AG04450 (cell line): ENCODE results near the gene BARX2. TPM values are rescaled to one million over a fixed set of nuclear protein-coding genes. Genes with fewer than 3 reads are reported as not detected.

ENCODE experiments used
- CTCF ChIA-PET: fragments of 300-600, 350-600 bp; formaldehyde crosslinking; extraction: SDS; loops from one replicate; lab custom pipeline; 2022; ENCODE audit warnings: antibody characterized with exemption, inconsistent platforms; lab: Charles Lee
- POLR2A ChIA-PET: fragments of 350-600 bp; formaldehyde crosslinking; extraction: SDS; loops from one replicate; lab custom pipeline; 2021; ENCODE audit warnings: antibody characterized with exemption, inconsistent platforms; lab: Yijun Ruan, JAX
- DNase-seq: peaks from one replicate; pipeline ENCODE4 v3.0.0-alpha.2; 2011; ENCODE audit warnings: low read depth, low spot score
- H3K27ac ChIP-seq: one replicate; pipeline ENCODE4 v1.5.1; 2012; ENCODE audit warnings: low read depth, low read length, control low read depth
- H3K27me3 ChIP-seq: one replicate; pipeline ENCODE4 v1.6.0; 2012; ENCODE audit warnings: low read length; ENCODE audit not compliant: control insufficient read depth, insufficient read depth
- H3K4me3 ChIP-seq: 2 replicates; pipeline ENCODE4 v1.5.1; 2011; ENCODE audit warnings: mild to moderate bottlenecking, low read depth, low read length, control low read depth
- H3K9me3 ChIP-seq: 2 replicates; pipeline ENCODE4 v1.5.1; 2012; ENCODE audit warnings: low read length; ENCODE audit not compliant: control insufficient read depth, insufficient read depth
- polyA plus RNA-seq: library from polyadenylated mRNA; depleted of rRNA; stranded (reverse); fragments of >200 nt; gene quantifications from 2 replicates; pipeline ENCODE4 v1.2.3, GENCODE V29; 2011
- TF ChIP-seq, protein P1 (sequence below): IDR thresholded peaks from 2 replicates; pipeline ENCODE4 v1.5.1; 2011; ENCODE audit warnings: low read depth, low read length, control low read depth, inconsistent platforms

BARX2 gene
- polyA plus RNA-seq, 1 experiment, result not detected

GRCh38 chr11:129416080-129416820 is 40.6 kb downstream of the BARX2 start:
- no peak for DNase-seq
- Histone ChIP-seq H3K9me3 (no peaks in the 10 kb centered on the region), H3K27me3 (no peaks in the 10 kb centered on the region), H3K4me3 (no peak overlapping the region), H3K27ac (no peak overlapping the region)
- TF ChIP-seq, protein P1, sequence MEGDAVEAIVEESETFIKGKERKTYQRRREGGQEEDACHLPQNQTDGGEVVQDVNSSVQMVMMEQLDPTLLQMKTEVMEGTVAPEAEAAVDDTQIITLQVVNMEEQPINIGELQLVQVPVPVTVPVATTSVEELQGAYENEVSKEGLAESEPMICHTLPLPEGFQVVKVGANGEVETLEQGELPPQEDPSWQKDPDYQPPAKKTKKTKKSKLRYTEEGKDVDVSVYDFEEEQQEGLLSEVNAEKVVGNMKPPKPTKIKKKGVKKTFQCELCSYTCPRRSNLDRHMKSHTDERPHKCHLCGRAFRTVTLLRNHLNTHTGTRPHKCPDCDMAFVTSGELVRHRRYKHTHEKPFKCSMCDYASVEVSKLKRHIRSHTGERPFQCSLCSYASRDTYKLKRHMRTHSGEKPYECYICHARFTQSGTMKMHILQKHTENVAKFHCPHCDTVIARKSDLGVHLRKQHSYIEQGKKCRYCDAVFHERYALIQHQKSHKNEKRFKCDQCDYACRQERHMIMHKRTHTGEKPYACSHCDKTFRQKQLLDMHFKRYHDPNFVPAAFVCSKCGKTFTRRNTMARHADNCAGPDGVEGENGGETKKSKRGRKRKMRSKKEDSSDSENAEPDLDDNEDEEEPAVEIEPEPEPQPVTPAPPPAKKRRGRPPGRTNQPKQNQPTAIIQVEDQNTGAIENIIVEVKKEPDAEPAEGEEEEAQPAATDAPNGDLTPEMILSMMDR, result no peak
- CTCF ChIA-PET, result no interaction called here
- POLR2A ChIA-PET, result no interaction called here

DNA sequence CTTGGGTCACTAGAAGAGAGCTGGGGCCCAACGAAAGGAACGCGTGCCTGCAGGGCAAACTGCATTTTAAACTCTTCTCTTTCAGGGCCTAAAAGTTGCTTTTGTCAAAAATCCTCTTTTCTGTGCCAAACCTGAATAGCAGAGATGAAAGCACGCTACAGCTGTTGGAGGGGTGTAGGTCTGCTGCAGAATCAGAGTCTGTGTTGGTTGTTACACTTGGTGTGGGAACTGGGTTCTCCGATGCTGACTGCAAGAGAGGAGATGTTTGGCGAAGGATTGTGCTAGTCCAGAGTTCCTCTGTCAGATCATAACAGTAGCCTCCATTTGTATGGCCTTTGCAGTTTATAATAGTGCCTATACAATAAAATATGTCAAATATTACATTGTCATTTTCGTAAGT is 41.8 kb downstream of the BARX2 start:
- TF ChIP-seq, protein P1, result no peak
- Histone ChIP-seq H3K27me3 (no peaks in the 10 kb centered on the region), H3K4me3 (no peak overlapping the region), H3K27ac (no peak overlapping the region), H3K9me3 (no peaks in the 10 kb centered on the region)
- DNase-seq, result no peak
- POLR2A ChIA-PET, result no interaction called here
- CTCF ChIA-PET, result interaction anchor here (0.6 kb wide), 1 partner anchor 45 kb away, joined by 4 read pairs; no protein-coding TSS in a partner anchor

GRCh38 chr11:129418039-129418438 is 42.4 kb downstream of the BARX2 start:
- TF ChIP-seq, protein P1, result no peak
- no peak for DNase-seq
- no peak overlapping the region for H3K4me3 ChIP-seq
- ChIA-PET CTCF (interaction anchor here (0.6 kb wide), 1 partner anchor 44 kb away, joined by 4 read pairs; no protein-coding TSS in a partner anchor), POLR2A (no interaction called here)
- no peaks in the 10 kb centered on the region for H3K27me3 ChIP-seq
- H3K27ac ChIP-seq, result no peak overlapping the region
- no peaks in the 10 kb centered on the region for H3K9me3 ChIP-seq

- Histone ChIP-seq H3K27me3 (no peaks in the 10 kb centered on the region), H3K4me3 (no peak overlapping the region), H3K9me3 (no peaks in the 10 kb centered on the region), H3K27ac (no peak overlapping the region)
- ChIA-PET CTCF (no interaction called here), POLR2A (no interaction called here)
- TF ChIP-seq, protein P1, result no peak
- no peak for DNase-seq
These were observed 43.7 kb downstream of the BARX2 start for GRCh38 chr11:129419386-129419785.

DNA sequence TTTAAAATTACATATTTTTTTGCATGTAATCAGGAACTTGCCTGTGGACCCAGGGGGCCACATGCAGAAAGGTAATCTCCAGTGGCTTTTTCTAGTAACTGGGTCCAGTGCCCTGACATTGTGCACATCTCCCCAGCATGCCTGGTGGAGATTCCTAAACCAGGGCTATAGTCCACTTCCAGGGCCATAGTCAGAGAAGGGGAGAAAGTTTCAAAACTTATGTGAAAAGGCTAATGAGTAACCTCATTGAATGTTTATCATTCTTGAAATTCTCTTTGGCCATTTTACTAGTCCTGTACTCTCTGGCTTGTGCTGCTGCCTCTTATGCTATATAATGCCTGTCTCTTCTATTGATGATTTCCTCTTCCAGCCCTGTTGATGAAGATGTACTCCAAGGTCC is 47.8 kb downstream of the BARX2 start:
- no peak overlapping the region for H3K4me3 ChIP-seq
- H3K27ac ChIP-seq, result no peak overlapping the region
- H3K9me3 ChIP-seq, result no peaks in the 10 kb centered on the region
- CTCF ChIA-PET, result no interaction called here
- POLR2A ChIA-PET, result no interaction called here
- TF ChIP-seq, protein P1, result no peak
- no peak for DNase-seq
- H3K27me3 ChIP-seq, result no peaks in the 10 kb centered on the region
